ENCODE results near the gene CSRP2. TPM values are rescaled to one million over a fixed set of nuclear protein-coding genes. Genes with fewer than 3 reads are reported as not detected.
A peak's percentile ranks its signal among the peaks of the same experiment; 100 is the strongest.

Gene CSRP2
- total and polyA plus RNA-seq, 4 donors: 3.7 to 38.0 (median 26.2) TPM

GRCh38 chr12:76920172-76921099 lies 41.6 kb upstream of the CSRP2 start:
- no peaks in the 10 kb centered on the region for H3K9me3 ChIP-seq (ENCODE audit: control insufficient read depth in 4 of 4, low read length in 3 of 4)
- DNase-seq (ENCODE audit: low spot score): no peak
- peaks cover 0 to 21% (median 12%) of the 10 kb centered on the region in 4 donors for H3K4me1 ChIP-seq (ENCODE audit: control insufficient read depth in 4 of 4, insufficient read depth in 4 of 4, low read length in 3 of 4)
- 80% methylated on average over 9 of the region's 9 CpGs for WGBS
- H3K4me3 ChIP-seq (ENCODE audit: low read depth in 1 of 3, low read length in 3 of 3): no peak overlapping the region
- TF ChIP-seq MAX (IDR thresholded peaks at IDR 0.05) (no peak), JUND (IDR thresholded peaks at IDR 0.05) (no peak), RXRA (IDR thresholded peaks at IDR 0.05) (no peak)
- H3K36me3 ChIP-seq (ENCODE audit: control insufficient read depth in 4 of 4, insufficient read depth in 3 of 4, low read depth in 1 of 4, low read length in 3 of 4): no peaks in the 10 kb centered on the region
- no peak overlapping the region for H3K9ac ChIP-seq (ENCODE audit: low read depth in 1 of 2, low read length in 2 of 2)
- H3K27ac ChIP-seq (ENCODE audit: low read depth in 1 of 2, low read length in 2 of 2): no peak overlapping the region
- no peaks in the 10 kb centered on the region for H3K27me3 ChIP-seq (ENCODE audit: control insufficient read depth in 4 of 4, insufficient read depth in 4 of 4, low read length in 3 of 4)

- peaks cover 0 to 30% (median 20%) of the 10 kb centered on the region in 4 donors for H3K4me1 ChIP-seq (ENCODE audit: control insufficient read depth in 4 of 4, insufficient read depth in 4 of 4, low read length in 3 of 4)
- WGBS: 64% methylated on average over 9 of the region's 9 CpGs
- H3K36me3 ChIP-seq (ENCODE audit: control insufficient read depth in 4 of 4, insufficient read depth in 3 of 4, low read depth in 1 of 4, low read length in 3 of 4): no peaks in the 10 kb centered on the region
- H3K4me3 ChIP-seq (ENCODE audit: low read depth in 1 of 3, low read length in 3 of 3): no peak overlapping the region
- TF ChIP-seq FOXA2 (IDR thresholded peaks at IDR 0.05) (peak; percentile 35), SP1 (IDR thresholded peaks at IDR 0.05) (peak; percentile 50), JUND (IDR thresholded peaks at IDR 0.05) (no peak), CTCF (IDR thresholded peaks at IDR 0.05; ENCODE audit: low read depth, low read length, missing input control) (no peak), ATF3 (IDR thresholded peaks at IDR 0.05) (no peak), YY1 (IDR thresholded peaks at IDR 0.05) (peak; percentile 12), RXRA (IDR thresholded peaks at IDR 0.05) (peak in 1 of 2 donors; percentile 25), HNF4A (conservative IDR thresholded peaks at IDR 0.05) (peak; percentile 39 to 42), ZBTB33 (IDR thresholded peaks at IDR 0.05) (no peak), RAD21 (IDR thresholded peaks at IDR 0.05) (peak in 1 of 2 donors; percentile 55)
- no peaks in the 10 kb centered on the region for H3K27me3 ChIP-seq (ENCODE audit: control insufficient read depth in 4 of 4, insufficient read depth in 4 of 4, low read length in 3 of 4)
- H3K9me3 ChIP-seq (ENCODE audit: control insufficient read depth in 4 of 4, low read length in 3 of 4): no peaks in the 10 kb centered on the region
- no peak overlapping the region for H3K9ac ChIP-seq (ENCODE audit: low read depth in 1 of 2, low read length in 2 of 2)
- H3K27ac ChIP-seq (ENCODE audit: low read depth in 1 of 2, low read length in 2 of 2): no peak overlapping the region
- no peak for DNase-seq (ENCODE audit: low spot score)
Measured at GRCh38 chr12:76919383-76920171, 40.8 kb upstream of the CSRP2 start.

All from liver (tissue), 9 donors.